Measurements from ENCODE around the gene KCNC3.

KCNC3 gene

DNA sequence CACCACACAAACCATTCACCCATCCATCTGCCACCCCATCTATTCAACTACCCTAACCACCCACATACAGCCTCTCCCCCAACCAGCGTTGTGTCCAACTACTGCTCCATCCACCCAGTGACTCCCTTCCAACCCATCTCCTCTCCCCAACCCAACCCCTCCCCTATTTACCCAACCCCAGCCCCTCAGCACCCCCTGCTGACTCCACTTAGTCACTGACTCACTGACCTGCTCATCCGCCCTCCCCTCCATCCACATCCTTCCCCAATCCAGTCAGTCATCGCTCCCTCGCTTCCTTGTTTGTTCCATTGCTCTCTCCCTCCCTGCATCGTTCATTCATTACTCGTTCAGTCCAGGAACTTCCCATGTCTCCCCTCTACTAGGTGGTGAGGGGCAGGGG, 39.2 kb downstream of the KCNC3 start:
- in situ Hi-C loops (cut with MboI; ENCODE audit: low pct_unique_long_range_greater_than_20kb, low sequenced_read_pairs) = no loop called here
- DNase-seq = no peak

DNA sequence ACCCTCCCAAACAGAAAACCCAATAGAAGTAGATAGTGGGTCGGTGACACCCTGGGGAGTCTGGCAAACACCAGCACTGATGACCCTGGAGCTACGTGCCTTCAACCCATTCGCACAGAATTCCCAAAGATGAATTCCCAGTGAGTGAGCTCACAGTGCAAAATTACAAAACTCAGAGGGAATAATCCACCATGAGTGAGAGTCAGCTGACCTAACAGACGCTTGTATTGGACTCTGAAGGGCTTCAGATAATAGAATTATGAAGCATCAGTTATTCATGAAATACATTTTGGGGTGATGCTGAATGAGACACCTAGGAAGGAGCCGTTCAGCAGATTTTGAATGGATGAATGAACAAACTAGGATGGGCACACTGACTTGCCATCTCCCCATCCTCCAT, 40.2 kb downstream of the KCNC3 start:
- in situ Hi-C loops (cut with MboI; ENCODE audit: low pct_unique_long_range_greater_than_20kb, low sequenced_read_pairs) = no loop called here
- no peak for DNase-seq

DNA sequence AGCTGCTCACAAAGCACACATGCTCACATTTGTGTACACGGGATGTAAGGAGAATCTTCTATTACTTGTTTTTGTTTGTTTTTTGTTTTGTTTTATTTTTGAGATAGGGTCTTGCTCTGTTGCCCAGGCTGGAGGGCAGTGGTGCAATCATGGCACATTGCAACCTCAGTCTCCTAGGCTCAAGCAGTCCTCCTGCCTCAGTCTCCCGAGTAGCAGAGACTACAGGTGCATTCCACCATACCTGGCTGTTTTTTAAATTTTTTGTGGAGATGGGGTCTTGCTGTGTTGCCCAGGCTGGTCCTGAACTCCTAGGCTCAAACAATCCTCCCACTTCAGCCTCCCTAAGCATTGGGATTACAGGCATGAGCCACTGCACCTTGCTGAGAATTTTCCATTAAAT, 41.8 kb downstream of the KCNC3 start:
- DNase-seq = no peak
- in situ Hi-C loops (cut with MboI; ENCODE audit: low pct_unique_long_range_greater_than_20kb, low sequenced_read_pairs) = no loop called here

DNA sequence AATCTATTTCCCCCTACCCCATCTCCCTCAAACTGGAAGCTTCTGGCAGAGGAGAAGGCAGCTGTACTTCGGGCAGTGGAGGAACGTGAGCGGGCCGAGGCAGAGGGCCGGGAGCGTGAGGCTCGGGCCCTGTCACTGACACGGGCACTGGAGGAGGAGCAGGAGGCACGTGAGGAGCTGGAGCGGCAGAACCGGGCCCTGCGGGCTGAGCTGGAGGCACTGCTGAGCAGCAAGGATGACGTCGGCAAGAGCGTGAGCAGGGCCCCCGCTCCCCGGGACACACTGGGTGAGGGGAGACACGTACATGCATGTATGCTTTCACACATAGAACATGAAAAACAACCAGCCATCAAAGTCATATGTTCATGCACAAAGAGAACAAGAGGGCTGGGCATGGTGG, 42.7 kb downstream of the KCNC3 start:
- in situ Hi-C loops (cut with MboI; ENCODE audit: low pct_unique_long_range_greater_than_20kb, low sequenced_read_pairs) = no loop called here
- DNase-seq = no peak

DNA sequence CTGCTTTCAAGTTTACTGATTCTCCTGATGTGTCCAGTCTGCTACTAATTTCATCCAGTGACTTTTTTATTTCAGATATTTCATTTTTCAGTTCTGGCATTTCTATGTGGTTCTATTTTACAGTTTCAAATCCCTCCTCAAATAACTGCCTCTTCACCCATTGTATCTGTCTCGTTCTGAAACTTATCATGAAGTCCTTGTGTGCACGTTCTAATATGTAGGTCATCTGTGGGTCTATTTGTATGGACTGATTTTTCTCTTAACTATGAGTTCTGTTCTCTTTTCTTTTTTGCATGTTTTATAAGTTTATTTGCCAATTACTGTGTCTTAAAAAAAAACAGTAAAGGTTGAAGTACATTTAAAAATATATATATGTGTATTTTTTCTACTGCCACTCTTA, 43.3 kb downstream of the KCNC3 start:
- no peak for DNase-seq
- in situ Hi-C loops (cut with MboI; ENCODE audit: low pct_unique_long_range_greater_than_20kb, low sequenced_read_pairs) = no loop called here

DNA sequence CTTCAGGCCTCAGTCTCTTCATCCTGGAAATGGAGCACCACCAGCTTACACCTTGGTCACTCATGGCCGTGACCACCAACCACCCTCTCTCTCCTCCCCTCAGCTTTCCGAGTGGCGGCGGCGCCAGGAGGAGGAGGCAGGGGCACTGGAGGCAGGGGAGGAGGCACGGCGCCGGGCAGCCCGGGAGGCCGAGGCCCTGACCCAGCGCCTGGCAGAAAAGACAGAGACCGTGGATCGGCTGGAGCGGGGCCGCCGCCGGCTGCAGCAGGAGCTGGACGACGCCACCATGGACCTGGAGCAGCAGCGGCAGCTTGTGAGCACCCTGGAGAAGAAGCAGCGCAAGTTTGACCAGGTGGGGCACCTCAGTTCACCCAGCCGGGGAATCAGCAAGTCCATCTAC, 47.7 kb downstream of the KCNC3 start:
- in situ Hi-C loops (cut with MboI; ENCODE audit: low pct_unique_long_range_greater_than_20kb, low sequenced_read_pairs) = no loop called here

DNA sequence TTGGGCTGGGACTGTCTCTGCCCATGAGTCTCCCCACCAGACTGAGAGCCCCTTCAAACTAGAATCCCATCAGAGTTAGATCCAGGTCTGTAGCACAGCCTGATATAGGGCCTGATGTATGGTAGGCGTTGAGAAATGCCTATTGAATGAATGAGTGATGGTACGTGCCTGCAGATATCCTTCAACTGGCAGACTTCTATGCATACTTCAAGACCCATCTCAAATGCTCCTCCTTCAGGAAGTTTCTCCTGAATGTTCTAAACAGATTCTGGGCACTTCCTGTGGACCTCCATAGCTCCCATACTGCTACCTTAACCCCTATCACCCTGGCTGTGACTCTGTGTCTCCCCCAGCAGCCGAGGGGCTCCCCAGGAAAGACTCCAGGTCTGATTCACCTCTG, 48.2 kb downstream of the KCNC3 start:
- in situ Hi-C loops (cut with MboI; ENCODE audit: low pct_unique_long_range_greater_than_20kb, low sequenced_read_pairs) = no loop called here

More for the DNA sequence above, 47.7 kb downstream of the KCNC3 start:
- no peak for DNase-seq

DNA sequence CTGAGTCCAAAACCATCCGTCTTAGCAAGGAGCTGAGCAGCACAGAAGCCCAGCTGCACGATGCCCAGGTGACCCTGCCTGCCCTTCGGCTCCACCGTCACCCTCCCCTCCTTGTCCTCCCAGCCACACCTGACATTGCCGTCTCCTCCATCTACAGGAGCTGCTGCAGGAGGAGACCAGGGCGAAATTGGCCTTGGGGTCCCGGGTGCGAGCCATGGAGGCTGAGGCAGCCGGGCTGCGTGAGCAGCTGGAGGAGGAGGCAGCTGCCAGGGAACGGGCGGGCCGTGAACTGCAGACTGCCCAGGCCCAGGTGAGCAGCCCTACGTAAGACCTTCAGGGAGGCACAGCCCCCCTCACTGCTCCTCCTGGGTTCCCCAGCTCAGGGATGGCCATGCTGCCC, 49.1 kb downstream of the KCNC3 start:
- in situ Hi-C loops (cut with MboI; ENCODE audit: low pct_unique_long_range_greater_than_20kb, low sequenced_read_pairs) = no loop called here
- DNase-seq = no peak

More for the DNA sequence above, 48.2 kb downstream of the KCNC3 start:
- DNase-seq = no peak

DNA sequence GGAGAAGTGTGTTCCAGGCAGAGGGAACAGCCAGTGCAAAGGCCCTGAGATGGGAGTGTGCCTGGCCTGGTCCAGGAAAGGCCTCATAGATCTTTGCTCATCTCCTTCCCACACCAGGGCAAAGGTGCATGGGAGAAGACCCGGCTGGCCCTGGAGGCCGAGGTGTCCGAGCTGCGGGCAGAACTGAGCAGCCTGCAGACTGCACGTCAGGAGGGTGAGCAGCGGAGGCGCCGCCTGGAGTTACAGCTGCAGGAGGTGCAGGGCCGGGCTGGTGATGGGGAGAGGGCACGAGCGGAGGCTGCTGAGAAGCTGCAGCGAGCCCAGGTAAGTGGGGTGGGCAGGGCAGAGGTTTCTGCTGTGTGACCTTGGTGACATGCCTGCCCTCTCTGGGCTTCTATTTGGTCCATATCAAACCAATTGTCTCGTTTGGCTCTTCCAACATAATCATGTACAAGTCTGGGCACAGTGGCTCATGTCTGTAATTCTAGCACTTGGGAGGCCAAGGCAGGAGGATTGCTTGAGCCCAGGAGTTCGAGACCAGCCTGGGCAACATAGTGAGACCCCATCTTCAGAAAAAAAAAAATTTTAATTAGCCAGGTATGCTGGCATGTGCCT, 51.1 kb downstream of the KCNC3 start:
- in situ Hi-C loops (cut with MboI; ENCODE audit: low pct_unique_long_range_greater_than_20kb, low sequenced_read_pairs) = no loop called here

DNA sequence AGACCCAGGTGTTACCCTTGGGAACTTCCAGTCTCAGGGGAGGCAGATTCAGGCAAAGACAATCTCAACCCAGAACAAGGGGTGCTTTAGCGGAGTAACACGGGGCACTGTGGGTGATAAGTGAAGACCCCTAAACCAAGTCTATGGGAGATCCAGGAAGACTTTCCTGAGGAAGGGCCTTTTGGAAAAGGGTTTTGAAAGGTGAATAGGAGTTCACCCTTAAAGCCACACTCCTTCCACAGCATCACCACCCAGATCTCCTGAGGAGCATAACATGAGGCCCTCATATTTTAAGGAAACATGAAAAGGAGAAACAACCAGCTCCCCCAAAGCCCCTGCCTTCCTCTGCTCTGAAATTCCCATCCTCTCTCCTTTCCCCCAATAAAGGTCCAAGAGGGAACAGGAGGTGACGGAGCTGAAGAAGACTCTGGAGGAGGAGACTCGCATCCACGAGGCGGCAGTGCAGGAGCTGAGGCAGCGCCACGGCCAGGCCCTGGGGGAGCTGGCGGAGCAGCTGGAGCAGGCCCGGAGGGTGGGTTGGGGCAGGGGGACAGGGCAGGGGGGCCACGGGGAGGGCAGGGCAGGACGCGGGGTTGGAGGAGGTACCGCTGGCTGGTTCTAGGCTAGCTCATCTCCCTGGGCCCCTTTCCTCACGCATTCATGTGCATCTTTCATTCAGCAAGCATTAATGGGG, 52.7 kb downstream of the KCNC3 start:
- in situ Hi-C loops (cut with MboI; ENCODE audit: low pct_unique_long_range_greater_than_20kb, low sequenced_read_pairs) = no loop called here
- DNase-seq = no peak

More for the DNA sequence above, 51.1 kb downstream of the KCNC3 start:
- no peak for DNase-seq

DNA sequence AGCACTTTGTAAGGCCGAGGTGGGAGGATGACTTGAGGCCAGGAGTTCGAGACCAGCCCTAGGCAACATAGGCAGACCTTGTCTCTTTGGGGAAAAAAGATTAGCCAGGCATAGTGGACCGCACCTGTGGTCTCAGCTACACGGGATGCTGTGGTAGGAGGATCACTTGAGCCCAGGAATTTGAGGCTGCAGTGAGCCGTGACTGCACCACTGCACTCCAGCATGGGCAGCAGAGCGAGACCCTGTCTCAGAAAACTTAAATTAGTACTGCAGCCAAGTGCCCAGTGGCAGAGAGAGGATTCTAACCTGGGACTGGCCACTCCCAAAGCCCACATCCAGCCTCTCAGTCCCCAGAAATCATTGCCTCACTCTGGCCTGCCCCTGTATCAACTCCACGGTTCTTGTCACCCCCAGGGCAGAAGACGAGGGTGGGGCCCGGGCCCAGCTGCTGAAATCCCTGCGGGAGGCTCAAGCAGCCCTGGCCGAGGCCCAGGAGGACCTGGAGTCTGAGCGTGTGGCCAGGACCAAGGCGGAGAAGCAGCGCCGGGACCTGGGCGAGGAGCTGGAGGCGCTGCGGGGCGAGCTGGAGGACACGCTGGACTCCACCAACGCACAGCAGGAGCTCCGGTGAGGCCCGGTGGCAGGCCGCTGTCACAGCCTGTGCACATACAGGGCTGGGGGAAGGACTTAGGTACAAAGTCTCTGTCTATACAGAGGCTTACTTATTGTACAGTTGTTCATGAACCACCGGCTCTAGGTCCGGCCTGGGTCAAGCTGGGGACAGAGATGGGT, 53.4 kb downstream of the KCNC3 start:
- in situ Hi-C loops (cut with MboI; ENCODE audit: low pct_unique_long_range_greater_than_20kb, low sequenced_read_pairs) = no loop called here
- no peak for DNase-seq

DNA sequence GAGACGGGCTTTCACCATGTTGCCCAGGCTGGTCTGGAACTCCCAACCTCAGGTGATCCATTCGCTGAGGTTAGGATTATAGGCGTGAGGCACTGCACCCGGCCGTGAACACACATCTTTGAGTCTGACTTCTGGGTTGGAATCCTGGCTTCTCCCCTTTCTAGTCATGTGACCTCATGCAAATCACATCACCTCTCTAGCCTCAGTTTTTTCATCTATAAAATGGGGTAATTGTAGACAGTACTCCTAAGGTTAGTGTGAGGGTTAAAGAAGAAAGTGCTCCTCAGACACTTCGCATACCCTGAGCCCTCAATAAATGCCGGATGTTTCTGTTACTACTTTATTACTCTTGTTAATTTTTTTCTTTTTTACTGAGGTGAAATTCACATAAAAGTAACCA, 55.4 kb downstream of the KCNC3 start:
- in situ Hi-C loops (cut with MboI; ENCODE audit: low pct_unique_long_range_greater_than_20kb, low sequenced_read_pairs) = no loop called here

DNA sequence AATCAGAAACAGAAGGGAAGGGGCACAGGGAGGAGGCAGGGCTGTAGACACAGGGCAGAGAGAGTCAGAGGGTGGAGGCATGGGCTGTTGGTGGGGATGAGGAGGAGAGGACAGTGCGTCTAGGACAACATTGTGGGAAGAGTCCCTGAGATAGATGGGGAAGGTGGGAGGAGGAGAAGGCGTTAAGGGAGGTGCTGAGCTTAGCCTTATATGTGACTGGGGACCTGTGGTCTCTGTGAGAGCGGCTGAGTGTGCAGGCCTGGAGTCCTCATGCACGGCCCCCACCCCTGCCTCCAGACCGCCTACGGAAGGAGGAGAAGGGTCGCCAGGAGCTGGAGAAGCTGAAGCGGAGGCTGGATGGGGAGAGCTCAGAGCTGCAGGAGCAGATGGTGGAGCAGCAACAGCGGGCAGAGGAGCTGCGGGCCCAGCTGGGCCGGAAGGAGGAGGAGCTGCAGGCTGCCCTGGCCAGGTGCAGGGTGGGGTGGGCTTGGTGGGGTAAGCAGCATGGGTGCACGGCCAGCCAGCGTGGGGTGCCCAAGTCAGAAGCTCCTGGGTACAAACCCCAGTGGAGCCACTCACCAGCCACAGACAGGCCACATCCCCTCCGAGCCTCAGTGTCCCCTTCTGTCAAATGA, 56.8 kb downstream of the KCNC3 start:
- in situ Hi-C loops (cut with MboI; ENCODE audit: low pct_unique_long_range_greater_than_20kb, low sequenced_read_pairs) = no loop called here
- no peak for DNase-seq

More for the DNA sequence above, 55.4 kb downstream of the KCNC3 start:
- no peak for DNase-seq

DNA sequence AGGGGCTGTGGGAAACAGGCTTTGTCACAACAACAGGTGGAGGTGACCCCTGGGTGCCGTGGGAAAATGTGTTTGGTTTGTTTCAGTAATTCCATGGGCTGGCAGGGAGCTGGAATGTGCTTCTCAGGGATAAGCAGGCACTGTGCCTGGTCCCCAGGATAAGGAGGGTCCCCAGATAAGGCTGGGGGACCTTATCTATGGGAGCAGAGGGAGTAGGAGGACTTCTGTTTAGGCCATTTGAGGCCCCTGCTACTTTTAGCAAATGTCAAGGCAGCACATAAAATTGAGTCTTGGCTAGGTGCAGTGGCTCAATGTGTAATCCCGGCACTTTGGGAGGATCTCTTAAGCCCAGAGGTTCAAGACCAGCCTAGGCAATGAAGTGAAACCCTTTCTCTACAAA, 59.5 kb downstream of the KCNC3 start:
- no peak for DNase-seq
- in situ Hi-C loops (cut with MboI; ENCODE audit: low pct_unique_long_range_greater_than_20kb, low sequenced_read_pairs) = no loop called here

DNA sequence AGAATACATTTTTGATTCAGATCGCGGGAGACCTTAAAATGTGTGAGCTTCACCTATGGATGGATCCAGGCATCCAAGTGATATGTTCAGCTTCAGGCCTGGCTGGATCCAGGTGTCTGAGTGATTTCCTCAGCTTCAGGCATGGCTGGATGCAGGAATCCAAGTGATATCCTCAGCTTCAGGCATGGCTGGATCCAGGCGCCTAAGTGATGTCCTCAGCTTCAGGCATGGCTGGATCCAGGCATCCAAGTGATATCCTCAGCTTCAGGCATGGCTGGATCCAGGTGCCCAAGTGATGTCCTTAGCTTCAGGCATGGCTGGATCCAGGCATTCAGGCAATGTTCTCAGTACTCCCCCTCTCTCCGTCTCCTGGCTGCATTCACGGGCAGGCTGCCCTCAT, 60.7 kb downstream of the KCNC3 start:
- no peak for DNase-seq
- in situ Hi-C loops (cut with MboI; ENCODE audit: low pct_unique_long_range_greater_than_20kb, low sequenced_read_pairs) = no loop called here

DNA sequence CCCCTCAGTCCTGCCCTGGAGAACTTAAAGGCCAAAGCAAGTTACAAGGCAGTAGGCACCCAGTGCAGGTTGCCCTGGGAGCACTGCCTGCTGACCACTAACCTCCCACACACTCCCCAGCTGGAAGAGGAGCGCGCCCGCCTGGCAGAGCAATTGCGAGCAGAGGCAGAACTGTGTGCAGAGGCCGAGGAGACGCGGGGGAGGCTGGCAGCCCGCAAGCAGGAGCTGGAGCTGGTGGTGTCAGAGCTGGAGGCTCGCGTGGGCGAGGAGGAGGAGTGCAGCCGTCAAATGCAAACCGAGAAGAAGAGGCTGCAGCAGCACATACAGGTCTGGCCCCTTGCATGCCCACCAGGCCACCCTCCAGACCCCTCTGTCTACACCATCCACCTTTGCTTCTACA, 61.1 kb downstream of the KCNC3 start:
- peak; percentile 10 for DNase-seq
- in situ Hi-C loops (cut with MboI; ENCODE audit: low pct_unique_long_range_greater_than_20kb, low sequenced_read_pairs) = no loop called here

DNA sequence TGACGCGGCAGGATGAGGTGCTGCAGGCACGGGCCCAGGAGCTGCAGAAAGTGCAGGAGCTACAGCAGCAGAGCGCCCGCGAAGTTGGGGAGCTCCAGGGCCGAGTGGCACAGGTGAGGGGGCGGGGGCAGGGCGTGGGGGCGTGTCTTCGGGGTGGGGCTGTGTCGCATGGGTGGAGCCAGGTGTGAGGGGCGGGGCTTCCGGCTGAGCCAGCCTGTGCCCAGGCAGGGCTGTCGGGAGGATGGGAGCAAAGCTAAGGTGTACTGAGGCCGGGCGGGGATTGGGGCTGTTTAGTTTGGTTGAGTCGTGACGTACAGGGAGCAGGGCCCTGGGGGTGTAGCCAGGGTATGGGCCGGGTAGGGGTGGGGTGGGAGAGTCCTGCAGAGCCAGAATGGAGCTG, 62.3 kb downstream of the KCNC3 start:
- in situ Hi-C loops (cut with MboI; ENCODE audit: low pct_unique_long_range_greater_than_20kb, low sequenced_read_pairs) = no loop called here
- no peak for DNase-seq

DNA sequence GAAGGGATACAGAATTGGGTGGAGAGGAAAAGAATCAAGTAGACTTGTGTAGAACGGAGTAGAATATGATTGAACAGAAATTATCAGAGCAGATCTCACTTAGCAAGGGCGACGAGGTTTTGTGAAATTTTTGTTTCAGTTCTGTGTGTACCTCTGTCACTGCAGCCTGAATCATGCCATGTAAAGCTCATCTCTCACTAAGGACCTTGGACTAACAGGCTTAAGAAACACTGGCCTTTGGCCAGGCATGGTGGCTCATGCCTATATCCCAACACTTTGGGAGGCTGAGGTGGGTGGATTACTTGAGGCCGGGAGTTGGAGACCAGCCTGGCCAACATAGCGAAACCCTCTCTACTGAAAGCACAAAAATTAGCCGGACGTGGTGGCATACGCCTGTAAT, 63.1 kb downstream of the KCNC3 start:
- DNase-seq = no peak
- in situ Hi-C loops (cut with MboI; ENCODE audit: low pct_unique_long_range_greater_than_20kb, low sequenced_read_pairs) = no loop called here

DNA sequence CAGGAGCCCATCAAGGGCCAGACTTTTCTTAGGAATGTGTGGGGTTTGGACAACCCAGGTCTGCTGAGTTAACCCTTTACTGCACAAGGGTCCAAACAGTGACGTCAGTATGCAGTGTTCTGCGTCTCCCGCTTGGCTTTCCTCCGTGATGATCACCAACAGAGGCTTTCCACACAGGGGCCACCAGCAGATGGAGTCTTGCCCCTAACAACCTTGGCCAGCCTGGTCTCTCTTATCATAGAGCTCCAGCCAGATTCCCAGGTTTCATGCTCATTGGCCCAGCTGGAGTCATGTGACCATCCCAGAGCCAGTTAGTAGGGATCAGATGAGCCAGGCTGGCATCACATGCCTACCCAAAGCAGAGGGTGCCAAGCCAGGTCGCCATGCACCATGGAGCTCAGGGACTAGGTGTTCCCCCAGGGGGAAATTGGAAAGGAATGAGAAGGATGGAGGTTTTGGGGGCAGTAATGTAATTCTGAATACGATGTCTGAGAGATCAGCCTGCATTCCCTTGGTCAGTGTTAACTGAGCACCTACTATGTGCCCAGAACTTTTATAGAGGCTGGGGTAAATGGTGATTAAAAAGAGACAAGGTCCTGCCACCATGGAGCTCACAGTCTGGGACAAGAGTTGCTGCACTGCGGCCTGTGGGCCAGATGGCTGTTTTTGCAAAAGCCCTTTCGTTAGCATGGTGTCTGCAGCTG, 64.5 kb downstream of the KCNC3 start:
- DNase-seq = no peak
- in situ Hi-C loops (cut with MboI; ENCODE audit: low pct_unique_long_range_greater_than_20kb, low sequenced_read_pairs) = no loop called here

Measured in KBM-7 (cell line).